Adrenal gland (tissue), 12 donors: ENCODE measurements around the gene PNPLA3. TPM values are rescaled to one million over a fixed set of nuclear protein-coding genes. Genes with fewer than 3 reads are reported as not detected.

Source experiments
- DNase-seq, 7 donors: peaks; one replicate each; pipeline ENCODE4 v3.0.0-alpha.2; 2019 to 2020
- H3K27ac ChIP-seq, 5 donors: fragments of 200-600 bp; sonication (generic) in 4 of 5; 1 replicate in 3 of 5; 2 replicates in 2 of 5; pipeline versions ENCODE4 v1.5.1 to v1.8.0; 2016 to 2020; ENCODE audit warnings: mild to moderate bottlenecking in 1 of 5
- H3K27me3 ChIP-seq: fragments of 200-600 bp; 2 replicates; pipeline ENCODE4 v1.8.0; 2021
- H3K36me3 ChIP-seq, 2 donors: fragments of 200-600 bp; replicated peaks in 1 of 2; 1 replicate in 1 of 2; 2 replicates in 1 of 2; pipeline versions ENCODE4 v1.5.1 to v1.8.0; 2018 to 2022
- H3K4me1 ChIP-seq, 2 donors: fragments of 200-600 bp; replicated peaks in 1 of 2; 1 replicate in 1 of 2; 2 replicates in 1 of 2; pipeline versions ENCODE4 v1.5.1 to v1.8.0; 2018 to 2021
- H3K4me3 ChIP-seq, 4 donors: fragments of 200-600 bp; sonication (generic) in 3 of 4; one replicate each; pipeline ENCODE4 v1.5.1; 2016 to 2018
- H3K9me3 ChIP-seq, 3 donors: fragments of 200-600 bp; sonication (generic) in 1 of 3; replicated peaks in 1 of 3; 1 replicate in 2 of 3; 2 replicates in 1 of 3; pipeline versions ENCODE4 v1.5.1 to v1.8.0; 2016 to 2021
- CTCF ChIP-seq, 6 experiments: fragments of 450-650 bp in 4 of 6; fragments of 200-600 bp in 2 of 6; sonication (generic) in 1 of 6; IDR thresholded peaks; 1 replicate in 5 of 6; 2 replicates in 1 of 6; pipeline versions ENCODE4 v1.5.1 to v1.8.0; 2016 to 2021; ENCODE audit warnings: antibody characterized with exemption in 6 of 6, mild to moderate bottlenecking in 2 of 6, moderate library complexity in 1 of 6
- POLR2A ChIP-seq, 2 donors: fragments of 450-650 bp; IDR thresholded peaks; one replicate each; pipeline ENCODE4 v1.6.1; 2017; ENCODE audit warnings: antibody characterized with exemption in 2 of 2, mild to moderate bottlenecking in 2 of 2, moderate library complexity in 1 of 2
- WGBS, 4 donors: extraction: QIAGEN DNeasy Blood & Tissue Kit in 2 of 4; methylation state at CpG; one replicate each; pipeline versions ENCODE4 v1.1.5 to v1.1.7; 2013 to 2017; 5-methylcytosine and 5-hydroxymethylcytosine counted together
- intact Hi-C, 2 donors: fragments of 100-400 bp; cut with DNase I; formaldehyde crosslinking; loops; one replicate each; pipeline versions ENCODE4 v1.14.1 to v1.15.0; 2022 to 2023
- polyA plus RNA-seq, 3 donors: library from polyadenylated mRNA; stranded (reverse); fragments of 200-250 nt in 2 of 3; fragments of 350-450 nt in 1 of 3; fragmentation: Illumina TruSeq in 1 of 3; extraction: RNeasy Lipid Tissue Mini Kit (QIAGEN cat#74804) in 1 of 3; gene quantifications; one replicate each; pipeline ENCODE4 v1.2.3, GENCODE V29; 2013 to 2014
- total RNA-seq, 9 donors: library from RNA; depleted of rRNA in 4 of 9; stranded (reverse); fragments of >200 nt in 4 of 9; fragments of 120-200 nt in 1 of 9; fragmentation: NEBNext Ultra II Directional in 1 of 9; extraction: Animal tissue kit (Norgen Biotek cat#: 25700) in 1 of 9; gene quantifications; one replicate each; pipeline versions ENCODE4 v1.1.0 to v1.2.4, GENCODE V29; 2013 to 2023
- donor health status: healthy with polysubstance abuse.
- donor health status: Bipolar disorder and iron deficiency.
- donor health status: DM: yes; HTN: yes; CAD: no.
- donor health status: DM: no; HTN: no; CAD: no.
- donor health status: DM: no; HTN: no; CAD: no.
- donor health status: DM: yes; HTN: yes; CAD: no.

PNPLA3 gene
- total and polyA plus RNA-seq, 12 donors, result 0.15 to 4.4 (median 0.42) TPM; not detected in 1

- 71 to 74% (median 73%) methylated on average over 10 to 12 of the region's 12 CpGs for WGBS, 4 donors
- no peaks in the 10 kb centered on the region for H3K36me3 ChIP-seq
- no peak overlapping the region for H3K4me3 ChIP-seq
- TF ChIP-seq CTCF (IDR thresholded peaks at IDR 0.05) (no peak), POLR2A (IDR thresholded peaks at IDR 0.05) (no peak)
- H3K4me1 ChIP-seq, result no peaks in the 10 kb centered on the region
- peak in 1 of 7 donors; percentile 1 for DNase-seq
- H3K27ac ChIP-seq, result no peak overlapping the region
- no peaks in the 10 kb centered on the region for H3K27me3 ChIP-seq
- intact Hi-C loops, result no loop called here
- no peaks in the 10 kb centered on the region for H3K9me3 ChIP-seq
Observed at GRCh38 chr22:43878831-43879550, 44.6 kb upstream of the PNPLA3 start.

- no peaks in the 10 kb centered on the region for H3K9me3 ChIP-seq
- no peak for TF ChIP-seq POLR2A (IDR thresholded peaks at IDR 0.05)
- TF ChIP-seq CTCF (IDR thresholded peaks at IDR 0.05), result no peak
- intact Hi-C loops, result no loop called here
- no peaks in the 10 kb centered on the region for H3K36me3 ChIP-seq
- H3K27ac ChIP-seq, result no peak overlapping the region
- H3K4me1 ChIP-seq, result no peaks in the 10 kb centered on the region
- no peak overlapping the region for H3K4me3 ChIP-seq
- 71 to 85% (median 78%) methylated on average over 11 to 14 of the region's 14 CpGs for whole genome bisulfite sequencing, 4 donors
- DNase-seq, result peak in 2 of 7 donors; percentile 1
- H3K27me3 ChIP-seq, result no peaks in the 10 kb centered on the region
Observed at GRCh38 chr22:43879901-43880540, 43.6 kb upstream of the PNPLA3 start.

GRCh38 chr22:43880541-43880991 is 43.0 kb upstream of the PNPLA3 start:
- TF ChIP-seq CTCF (IDR thresholded peaks at IDR 0.05), result no peak
- no peak for TF ChIP-seq POLR2A (IDR thresholded peaks at IDR 0.05)
- DNase-seq, result peak in 2 of 7 donors; percentile 2 to 8
- Histone ChIP-seq H3K36me3 (no peaks in the 10 kb centered on the region), H3K27me3 (no peaks in the 10 kb centered on the region), H3K9me3 (no peaks in the 10 kb centered on the region), H3K27ac (no peak overlapping the region), H3K4me1 (no peaks in the 10 kb centered on the region), H3K4me3 (no peak overlapping the region)
- intact Hi-C loops, result no loop called here
- WGBS, 4 donors, result 75 to 92% (median 85%) methylated on average over 2 to 15 of the region's 15 CpGs

- H3K27ac ChIP-seq, result no peak overlapping the region
- H3K4me3 ChIP-seq, result no peak overlapping the region
- H3K27me3 ChIP-seq, result no peaks in the 10 kb centered on the region
- peak in 1 of 7 donors; percentile 4 for DNase-seq
- no peaks in the 10 kb centered on the region for H3K4me1 ChIP-seq
- no peaks in the 10 kb centered on the region for H3K36me3 ChIP-seq
- WGBS, 4 donors, result 61 to 82% (median 79%) methylated on average over 9 to 19 of the region's 19 CpGs
- intact Hi-C loops, result no loop called here
- H3K9me3 ChIP-seq, result no peaks in the 10 kb centered on the region
- no peak for TF ChIP-seq POLR2A (IDR thresholded peaks at IDR 0.05)
- no peak for TF ChIP-seq CTCF (IDR thresholded peaks at IDR 0.05)
Observed at GRCh38 chr22:43881091-43882061, 42.2 kb upstream of the PNPLA3 start.
